H9 (cell line): ENCODE results near the gene KCNQ2. TPM values are rescaled to one million over a fixed set of nuclear protein-coding genes. Genes with fewer than 3 reads are reported as not detected.

Experiments
- DNase-seq: peaks from one replicate; pipeline ENCODE4 v3.0.0-alpha.2; 2017
- H2AFZ ChIP-seq: one replicate; pipeline ENCODE4 v1.6.1; 2013; ENCODE audit warnings: mild to moderate bottlenecking, low read length, control low read depth, moderate library complexity
- H2AK5ac ChIP-seq: 2 replicates; pipeline ENCODE4 v1.6.1; 2013; ENCODE audit warnings: low read length, control low read depth, mixed read lengths; ENCODE audit not compliant: insufficient read length
- H2BK120ac ChIP-seq: one replicate; pipeline ENCODE4 v1.6.1; 2013; ENCODE audit warnings: low read depth, mild to moderate bottlenecking, low read length, control low read depth, inconsistent platforms; ENCODE audit not compliant: poor library complexity, severe bottlenecking
- H2BK12ac ChIP-seq: 2 replicates; pipeline ENCODE4 v1.6.1; 2013; ENCODE audit warnings: low read length, control low read depth, mixed read lengths, low read depth; ENCODE audit not compliant: insufficient read length
- H2BK15ac ChIP-seq: 2 replicates; pipeline ENCODE4 v1.6.1; 2013; ENCODE audit warnings: low read depth, low read length, control low read depth
- H2BK20ac ChIP-seq: one replicate; pipeline ENCODE4 v1.6.1; 2013; ENCODE audit warnings: low read depth, mild to moderate bottlenecking, low read length, control low read depth, inconsistent platforms; ENCODE audit not compliant: poor library complexity, severe bottlenecking
- H2BK5ac ChIP-seq: 2 replicates; pipeline ENCODE4 v1.6.1; 2013; ENCODE audit warnings: low read length, control low read depth, mixed read lengths; ENCODE audit not compliant: insufficient read length
- H3K14ac ChIP-seq: 2 replicates; pipeline ENCODE4 v1.6.1; 2013; ENCODE audit warnings: low read length, control low read depth; ENCODE audit not compliant: insufficient read depth
- H3K18ac ChIP-seq: 2 replicates; pipeline ENCODE4 v1.6.1; 2013; ENCODE audit warnings: low read depth, mild to moderate bottlenecking, mixed read lengths, low read length, control low read depth; ENCODE audit not compliant: insufficient read length
- H3K23ac ChIP-seq: 2 replicates; pipeline ENCODE4 v1.6.1; 2013; ENCODE audit warnings: low read length, control low read depth, mixed read lengths, low read depth; ENCODE audit not compliant: insufficient read length
- H3K23me2 ChIP-seq: 2 replicates; pipeline ENCODE4 v1.6.1; 2013; ENCODE audit warnings: low read depth, mild to moderate bottlenecking, mixed read lengths, low read length, control low read depth; ENCODE audit not compliant: insufficient read length, poor library complexity, severe bottlenecking
- H3K27ac ChIP-seq: 2 replicates; pipeline ENCODE4 v1.5.1; 2013; ENCODE audit warnings: low read length, control low read depth, mixed read lengths, low read depth; ENCODE audit not compliant: insufficient read length
- H3K27me3 ChIP-seq: 2 replicates; pipeline ENCODE4 v1.6.1; 2013; ENCODE audit warnings: low read length, control low read depth, inconsistent platforms; ENCODE audit not compliant: insufficient read depth
- H3K4ac ChIP-seq: 2 replicates; pipeline ENCODE4 v1.6.1; 2013; ENCODE audit warnings: low read depth, mild to moderate bottlenecking, control low read depth, inconsistent platforms, low read length, moderate library complexity
- H3K4me1 ChIP-seq: 2 replicates; pipeline ENCODE4 v1.6.1; 2013; ENCODE audit warnings: low read length, control low read depth, inconsistent platforms; ENCODE audit not compliant: insufficient read depth
- H3K4me2 ChIP-seq: 2 replicates; pipeline ENCODE4 v1.6.1; 2013; ENCODE audit warnings: low read length, control low read depth, mixed read lengths; ENCODE audit not compliant: insufficient read length, insufficient read depth
- H3K56ac ChIP-seq: 2 replicates; pipeline ENCODE4 v1.6.1; 2013; ENCODE audit warnings: low read depth, mild to moderate bottlenecking, mixed read lengths, low read length, control low read depth; ENCODE audit not compliant: insufficient read length
- H3K79me1 ChIP-seq: 2 replicates; pipeline ENCODE4 v1.6.1; 2013; ENCODE audit warnings: low read depth, mild to moderate bottlenecking, moderate library complexity, low read length, control low read depth, inconsistent platforms; ENCODE audit not compliant: insufficient read depth, poor library complexity, severe bottlenecking
- H3K79me2 ChIP-seq: 2 replicates; pipeline ENCODE4 v1.6.1; 2013; ENCODE audit warnings: low read length, control low read depth, inconsistent platforms; ENCODE audit not compliant: insufficient read depth
- H3K9ac ChIP-seq: 2 replicates; pipeline ENCODE4 v1.6.1; 2013; ENCODE audit warnings: low read length, control low read depth, mixed read lengths; ENCODE audit not compliant: insufficient read length; ENCODE audit errors: extremely low read depth
- H3K9me3 ChIP-seq: one replicate; pipeline ENCODE4 v1.6.1; 2013; ENCODE audit warnings: low read depth, low read length, inconsistent platforms; ENCODE audit not compliant: control insufficient read depth
- H3T11ph ChIP-seq: one replicate; pipeline ENCODE4 v1.6.1; 2013; ENCODE audit warnings: mild to moderate bottlenecking, low read length, control low read depth, inconsistent platforms
- H4K20me1 ChIP-seq: one replicate; pipeline ENCODE4 v1.6.1; 2013; ENCODE audit not compliant: control insufficient read depth, insufficient read length, insufficient read depth
- H4K5ac ChIP-seq: 2 replicates; pipeline ENCODE4 v1.6.1; 2013; ENCODE audit warnings: low read depth, mild to moderate bottlenecking, mixed read lengths, low read length, control low read depth; ENCODE audit not compliant: insufficient read length
- H4K8ac ChIP-seq: replicated peaks from 2 replicates; pipeline ENCODE4 v1.6.1; 2013; ENCODE audit warnings: low read length, control low read depth, mixed read lengths, low read depth; ENCODE audit not compliant: insufficient read length
- H4K91ac ChIP-seq: 2 replicates; pipeline ENCODE4 v1.6.1; 2013; ENCODE audit warnings: low read depth, mild to moderate bottlenecking, moderate library complexity, mixed read lengths, low read length, control low read depth; ENCODE audit not compliant: insufficient read length
- H3K27ac Mint-ChIP-seq, 3 experiments: 2 replicates in 2 of 3; 3 replicates in 1 of 3; pipeline ENCODE4 v1.8.0; 2020 to 2021; ENCODE audit warnings: mixed read lengths in 3 of 3, mild to moderate bottlenecking in 1 of 3, moderate library complexity in 1 of 3
- H3K27me3 Mint-ChIP-seq: 2 replicates; pipeline ENCODE4 v1.8.0; 2021; ENCODE audit warnings: low read depth, mild to moderate bottlenecking, moderate library complexity, mixed read lengths
- H3K36me3 Mint-ChIP-seq, 3 experiments: 2 replicates in 2 of 3; 3 replicates in 1 of 3; pipeline ENCODE4 v1.8.0; 2020 to 2021; ENCODE audit warnings: low read depth in 3 of 3, mixed read lengths in 3 of 3; ENCODE audit not compliant: insufficient read depth in 1 of 3
- H3K4me1 Mint-ChIP-seq, 2 experiments: 2 replicates each; pipeline ENCODE4 v1.8.0; 2020; ENCODE audit warnings: mixed read lengths in 2 of 2
- H3K4me3 Mint-ChIP-seq, 2 experiments: 2 replicates in 1 of 2; 3 replicates in 1 of 2; pipeline ENCODE4 v1.8.0; 2020 to 2021; ENCODE audit warnings: mild to moderate bottlenecking in 2 of 2, mixed read lengths in 2 of 2, moderate library complexity in 1 of 2
- H3K9me3 Mint-ChIP-seq, 2 experiments: 2 replicates in 1 of 2; 3 replicates in 1 of 2; pipeline ENCODE4 v1.8.0; 2020; ENCODE audit warnings: mild to moderate bottlenecking in 2 of 2, mixed read lengths in 2 of 2, moderate library complexity in 1 of 2
- CTCF ChIP-seq: fragments of 200-600 bp; sonication (generic); conservative IDR thresholded peaks from 3 replicates; pipeline ENCODE4 v1.8.0; 2021; ENCODE audit warnings: antibody characterized with exemption, mild to moderate bottlenecking
- WGBS: extraction: QIAGEN DNeasy Blood & Tissue Kit; methylation state at CpG from one replicate; pipeline ENCODE4 v1.1.7; 2013; ENCODE audit warnings: missing lambda C conversion rate, low lambda C conversion rate, mixed read lengths; ENCODE audit not compliant: insufficient read length; ENCODE audit errors: extremely low coverage; 5-methylcytosine and 5-hydroxymethylcytosine counted together
- total RNA-seq: library from RNA; stranded (reverse); gene quantifications from 2 replicates; pipeline ENCODE4 v1.2.1, GENCODE V29; 2021

Gene KCNQ2
- total RNA-seq, 1 experiment from 2014 or later, result 69.2 TPM

- DNase-seq, result no peak
- WGBS, result no CpG with 5 or more reads among the region's 7 CpGs
- no peak for TF ChIP-seq CTCF
- Histone ChIP-seq H3K79me2 (no peaks in the 10 kb centered on the region), H3K4me2 (no peak overlapping the region), H3K9ac (no peak overlapping the region), H2BK20ac (no peak overlapping the region), H3K4ac (no peak overlapping the region), H4K5ac (no peak overlapping the region), H3T11ph (no peak overlapping the region), H2BK12ac (no peak overlapping the region), H3K9me3 (no peaks in the 10 kb centered on the region), H4K20me1 (peaks cover 2% of the 10 kb centered on the region), H3K23me2 (no peaks in the 10 kb centered on the region), H4K8ac (no peak overlapping the region), H2AK5ac (no peak overlapping the region), H2AFZ (no peak overlapping the region), H3K79me1 (no peaks in the 10 kb centered on the region), H3K27ac (no peak overlapping the region), H4K91ac (no peak overlapping the region), H2BK5ac (no peak overlapping the region), H3K4me1 (no peaks in the 10 kb centered on the region), H3K27me3 (no peaks in the 10 kb centered on the region; the same call in 1 of the 2 replicates), H3K14ac (no peak overlapping the region), H3K23ac (no peak overlapping the region), H2BK15ac (no peak overlapping the region), H3K18ac (no peak overlapping the region), H2BK120ac (no peak overlapping the region), H3K56ac (no peak overlapping the region)
- peaks cover 7 to 22% of the 10 kb centered on the region in 2 experiments; a peak in 4 of 5 replicates for H3K9me3 Mint-ChIP-seq
- H3K36me3 Mint-ChIP-seq, result peaks cover 0 to 20% (median 0%) of the 10 kb centered on the region in 3 experiments; a peak in 3 of 7 replicates
- H3K4me1 Mint-ChIP-seq, result no peaks in the 10 kb centered on the region
- peaks cover 58% of the 10 kb centered on the region for H3K27me3 Mint-ChIP-seq
- no peak overlapping the region for H3K4me3 Mint-ChIP-seq
- no peak overlapping the region for H3K27ac Mint-ChIP-seq
Observed at GRCh38 chr20:63503524-63503923, 31.1 kb upstream of the KCNQ2 start.
